Measurements from ENCODE around the gene HMGB1.
"Not testable (repeated sequence)": the region's sequence is repeated elsewhere in the genome, so short reads cannot be mapped to it uniquely, and the experiment has no call there.

DNA sequence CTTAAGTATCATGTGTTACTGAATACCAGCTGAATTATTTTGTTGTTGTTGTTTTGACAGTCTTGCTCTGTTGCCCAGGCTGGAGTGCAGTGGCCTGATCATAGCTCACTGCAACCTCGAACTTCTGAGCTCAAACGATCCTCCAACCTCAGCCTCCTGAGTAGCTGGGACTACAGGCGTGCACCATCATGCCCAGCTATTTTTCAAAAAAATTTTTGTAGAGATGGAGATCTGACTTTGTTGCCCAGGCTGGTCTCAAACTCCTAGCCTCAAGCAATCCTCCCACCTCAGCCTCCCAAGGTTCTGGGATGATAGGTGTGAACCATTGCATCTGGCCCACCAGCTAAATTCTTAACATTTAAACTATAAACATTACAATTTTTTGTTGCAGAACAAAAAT is 22.2 kb downstream of the HMGB1 start:
- not testable (repeated sequence) for TF ChIP-seq CTCF (conservative IDR thresholded peaks at IDR 0.05 in 1 of 2, IDR thresholded peaks at IDR 0.05 in 1 of 2; ENCODE audit: extremely low read depth in 1 of 2, insufficient read depth in 1 of 2, low read depth in 1 of 2, low read length in 2 of 2); EZH2 (IDR thresholded peaks at IDR 0.05; ENCODE audit: borderline replicate concordance, low read length)

Data from mammary epithelial cell (primary cell).